Smooth muscle cell of the brain vasculature (primary cell): Measurements from ENCODE around the gene PRR14.
"Not testable (repeated sequence)": the region's sequence is repeated elsewhere in the genome, so short reads cannot be mapped to it uniquely, and the experiment has no call there.

ENCODE experiments used
- DNase-seq: peaks from one replicate; pipeline ENCODE4 v3.0.0-alpha.2; 2012; ENCODE audit warnings: low read depth, low spot score

Gene PRR14

GRCh38 chr16:30692396-30693064 lies 41.8 kb downstream of the PRR14 start:
- no peak for DNase-seq

DNA sequence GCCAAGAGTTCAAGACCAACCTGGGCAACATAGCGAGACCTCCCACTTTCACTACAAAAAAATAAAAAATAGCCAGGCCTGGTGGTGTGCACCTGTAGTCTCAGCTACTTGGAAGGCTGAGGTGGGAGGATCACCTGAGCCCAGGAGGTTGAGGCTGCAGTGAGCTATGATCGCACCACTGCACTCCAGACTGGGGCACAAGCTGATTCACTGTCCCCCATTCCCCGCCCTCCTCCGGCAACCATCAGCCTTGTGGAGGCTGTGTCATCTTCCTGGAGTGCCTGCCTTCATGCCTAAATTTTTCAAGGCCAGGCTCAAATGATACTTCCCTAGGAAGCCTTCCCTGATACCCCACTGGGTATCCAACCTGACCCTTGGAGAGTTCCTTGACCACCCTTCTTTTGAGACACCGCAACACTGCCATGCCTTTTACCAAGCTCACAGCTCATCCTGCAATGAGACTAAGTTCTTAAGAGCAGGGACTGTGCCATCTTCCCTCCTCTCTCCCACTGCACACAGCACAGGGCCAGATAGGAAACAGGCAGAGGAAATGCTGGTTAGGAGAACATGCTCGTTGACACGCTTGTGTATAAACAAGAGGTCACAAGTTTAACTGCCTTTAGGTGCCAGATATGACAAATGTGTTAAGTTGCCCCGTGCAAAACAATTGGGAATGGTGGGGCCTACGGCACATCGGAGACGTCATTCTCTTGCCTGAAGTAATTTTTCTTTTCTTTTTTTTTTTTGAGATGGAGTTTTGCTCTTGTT lies 44.4 kb downstream of the PRR14 start:
- DNase-seq: no peak

DNA sequence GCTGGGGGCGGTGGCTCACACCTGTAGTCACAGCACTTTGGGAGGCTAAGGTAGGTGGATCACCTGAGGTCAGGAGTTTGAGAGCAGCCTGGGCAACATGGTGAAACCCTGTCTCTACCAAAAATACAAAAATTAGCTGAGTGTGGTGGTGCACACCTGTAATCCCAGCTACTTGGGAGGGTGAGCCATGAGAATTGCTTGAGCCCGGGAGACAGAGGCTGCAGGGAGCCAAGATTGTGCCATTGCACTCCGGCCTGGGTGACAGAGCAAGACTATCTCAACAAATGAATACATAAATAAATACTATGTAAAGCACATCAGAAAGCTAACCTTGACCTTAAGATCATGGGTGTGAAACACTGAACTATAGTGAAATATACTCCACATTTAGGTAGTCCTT lies 45.9 kb downstream of the PRR14 start:
- DNase-seq: not testable (repeated sequence)

DNA sequence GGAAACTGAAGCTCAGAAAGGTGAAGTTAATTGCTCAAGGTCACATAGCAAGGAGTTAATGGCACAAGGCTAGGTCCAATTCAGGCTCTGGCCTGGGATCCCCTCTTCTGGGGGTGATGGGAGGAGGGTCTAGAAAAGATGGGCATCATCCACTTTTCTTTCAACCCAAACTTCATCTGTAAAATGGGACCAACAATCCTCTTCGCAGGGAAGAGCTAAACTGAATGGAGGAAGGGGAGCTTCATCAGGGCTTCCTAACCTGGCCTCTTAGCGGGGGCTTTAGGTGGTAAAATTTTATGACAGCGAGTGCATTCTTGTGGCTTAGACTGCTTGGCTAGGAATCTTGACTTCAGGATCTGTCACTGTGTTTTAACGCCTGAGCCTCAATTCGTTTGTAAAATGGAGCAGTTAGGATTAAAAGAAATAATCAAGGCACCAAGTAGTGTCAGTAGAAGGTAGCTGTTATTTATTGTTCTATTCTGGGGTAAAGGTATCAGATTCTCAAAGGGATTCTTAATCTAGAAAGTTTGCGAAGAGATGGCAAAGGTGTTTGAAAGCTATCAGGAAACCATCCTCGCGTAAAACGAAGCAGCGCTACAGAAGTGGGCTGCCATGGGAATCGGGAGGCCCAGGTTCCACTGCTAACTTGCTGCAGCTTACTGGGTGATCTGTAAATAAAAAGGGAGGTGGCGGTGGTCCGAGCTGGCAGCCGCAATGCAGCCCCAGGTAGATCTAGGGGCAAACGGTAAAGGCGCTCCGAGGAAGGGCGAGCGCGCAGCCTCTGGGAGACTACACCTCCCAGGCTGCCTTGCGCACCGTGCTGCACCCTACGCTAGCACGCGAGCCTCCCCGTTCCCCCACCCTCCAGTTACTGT lies 46.7 kb downstream of the PRR14 start:
- no peak for DNase-seq

GRCh38 chr16:30698139-30698815 lies 47.5 kb downstream of the PRR14 start:
- DNase-seq: peak; percentile 88

GRCh38 chr16:30698816-30699614 lies 48.3 kb downstream of the PRR14 start, which contains the start of gene SRCAP:
TSS of gene SRCAP (plus strand) at chr16:30699171. CDS start at chr16:30700825, 1,654 bp downstream.
- peak; percentile 50 for DNase-seq

GRCh38 chr16:30699615-30700099 lies 48.9 kb downstream of the PRR14 start:
- no peak for DNase-seq

DNA sequence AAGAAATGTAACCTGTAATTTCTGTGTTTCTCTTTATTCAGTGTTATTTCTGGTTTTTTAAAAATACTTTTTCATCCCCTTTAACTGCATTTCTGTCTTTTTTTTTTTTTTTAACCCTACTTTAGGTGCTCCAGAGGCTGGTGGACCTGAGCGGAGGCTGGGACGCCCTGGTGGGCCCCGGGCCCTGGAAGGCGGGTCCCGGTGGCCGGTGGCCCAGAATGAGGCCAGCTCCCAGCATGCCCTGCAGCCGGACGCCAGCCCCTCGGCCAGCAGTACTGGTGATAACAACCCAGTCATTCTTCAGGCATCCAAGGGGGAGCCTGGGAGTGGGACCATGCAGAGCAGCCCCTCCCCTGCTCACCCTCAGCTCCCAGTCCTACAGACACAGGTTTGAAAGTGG lies 49.7 kb downstream of the PRR14 start:
- DNase-seq: no peak

GRCh38 chr16:30700971-30701370 lies 50.2 kb downstream of the PRR14 start:
- DNase-seq: no peak

DNA sequence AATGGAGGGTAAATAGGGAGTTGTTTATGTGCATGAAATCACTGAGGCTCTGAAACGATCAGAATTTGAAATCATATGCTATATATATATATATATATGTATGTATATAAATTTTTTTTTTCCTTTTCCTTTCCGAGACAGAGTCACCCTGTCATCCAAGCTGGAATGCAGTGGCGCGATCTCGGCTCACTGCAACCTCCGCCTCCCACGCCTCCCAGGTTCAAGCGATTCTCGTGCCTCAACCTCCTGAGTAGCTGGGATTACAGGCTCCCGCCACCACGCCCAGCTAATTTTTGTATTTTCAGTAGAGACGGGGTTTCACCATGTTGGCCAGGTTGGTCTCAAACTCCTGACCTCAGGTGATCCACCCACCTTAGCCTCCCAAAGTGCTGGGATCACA lies 52.3 kb downstream of the PRR14 start:
- not testable (repeated sequence) for DNase-seq

GRCh38 chr16:30703971-30704370 lies 53.2 kb downstream of the PRR14 start:
- DNase-seq: no peak
